Mucosa of stomach (tissue), 1 donor: ENCODE data around the gene BAHD1.

ENCODE experiments used
- H3K27me3 ChIP-seq: one replicate; pipeline ENCODE4 v1.7.0; 2013; ENCODE audit warnings: mild to moderate bottlenecking, low read length; ENCODE audit not compliant: control insufficient read depth, insufficient read depth
- H3K36me3 ChIP-seq: one replicate; pipeline ENCODE4 v1.7.0; 2013; ENCODE audit warnings: low read length; ENCODE audit not compliant: control insufficient read depth, insufficient read depth
- H3K4me1 ChIP-seq: one replicate; pipeline ENCODE4 v1.7.0; 2013; ENCODE audit warnings: mild to moderate bottlenecking, low read length; ENCODE audit not compliant: control insufficient read depth, insufficient read depth
- H3K4me3 ChIP-seq: one replicate; pipeline ENCODE4 v1.7.0; 2013; ENCODE audit warnings: low read length
- H3K9ac ChIP-seq: one replicate; pipeline ENCODE4 v1.7.0; 2013; ENCODE audit warnings: mild to moderate bottlenecking, low read length, moderate library complexity
- H3K9me3 ChIP-seq: one replicate; pipeline ENCODE4 v1.7.0; 2013; ENCODE audit warnings: mild to moderate bottlenecking, low read length, moderate library complexity; ENCODE audit not compliant: control insufficient read depth
- donor health status: Pancreatic carcinoma.

The BAHD1 gene

GRCh38 chr15:40413036-40413435 is 27.7 kb upstream of the BAHD1 start:
- H3K9ac ChIP-seq: no peak overlapping the region
- peaks cover 13% of the 10 kb centered on the region for H3K4me1 ChIP-seq
- no peak overlapping the region for H3K4me3 ChIP-seq
- H3K27me3 ChIP-seq: no peaks in the 10 kb centered on the region
- no peaks in the 10 kb centered on the region for H3K9me3 ChIP-seq
- peaks cover 28% of the 10 kb centered on the region for H3K36me3 ChIP-seq

GRCh38 chr15:40414816-40415215 is 25.9 kb upstream of the BAHD1 start:
- H3K36me3 ChIP-seq: peaks cover 28% of the 10 kb centered on the region

GRCh38 chr15:40415226-40415625 is 25.5 kb upstream of the BAHD1 start:
- Histone ChIP-seq H3K36me3 (peaks cover 28% of the 10 kb centered on the region), H3K9me3 (no peaks in the 10 kb centered on the region), H3K4me3 (no peak overlapping the region), H3K27me3 (no peaks in the 10 kb centered on the region), H3K4me1 (peaks cover 16% of the 10 kb centered on the region), H3K9ac (no peak overlapping the region)

More at GRCh38 chr15:40414816-40415215, 25.9 kb upstream of the BAHD1 start:
- no peak overlapping the region for H3K9ac ChIP-seq
- H3K9me3 ChIP-seq: no peaks in the 10 kb centered on the region
- H3K4me1 ChIP-seq: peaks cover 13% of the 10 kb centered on the region
- no peak overlapping the region for H3K4me3 ChIP-seq
- H3K27me3 ChIP-seq: no peaks in the 10 kb centered on the region

DNA sequence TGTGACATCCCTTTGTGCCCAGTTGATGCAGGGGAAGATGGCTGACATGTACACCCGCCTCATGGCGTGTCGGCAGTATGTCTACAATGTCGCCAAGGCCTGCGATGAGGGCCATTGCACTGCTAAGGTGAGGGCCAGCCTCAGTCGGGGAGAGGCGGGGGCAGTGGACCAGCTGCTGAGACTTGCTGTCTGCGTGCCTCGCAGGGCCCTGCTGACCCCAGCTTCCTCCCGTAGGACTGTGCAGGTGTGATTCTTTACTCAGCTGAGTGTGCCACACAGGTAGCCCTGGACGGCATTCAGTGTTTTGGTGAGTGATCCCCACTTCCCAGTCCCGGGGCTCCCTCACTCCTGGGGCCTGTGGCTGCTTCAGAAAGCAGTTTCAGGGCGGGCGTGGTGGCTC is 24.7 kb upstream of the BAHD1 start:
- Histone ChIP-seq H3K9me3 (no peaks in the 10 kb centered on the region), H3K36me3 (peaks cover 26% of the 10 kb centered on the region), H3K4me1 (peaks cover 25% of the 10 kb centered on the region), H3K4me3 (no peak overlapping the region), H3K27me3 (no peaks in the 10 kb centered on the region), H3K9ac (no peak overlapping the region)

- Histone ChIP-seq H3K4me1 (peaks cover 22% of the 10 kb centered on the region), H3K4me3 (no peak overlapping the region), H3K27me3 (no peaks in the 10 kb centered on the region), H3K9ac (no peak overlapping the region), H3K36me3 (peaks cover 15% of the 10 kb centered on the region), H3K9me3 (no peaks in the 10 kb centered on the region)
These were observed 22.6 kb upstream of the BAHD1 start for GRCh38 chr15:40418126-40418525.

GRCh38 chr15:40420071-40420713 is 20.6 kb upstream of the BAHD1 start:
- Histone ChIP-seq H3K4me1 (peaks cover 22% of the 10 kb centered on the region), H3K9ac (no peak overlapping the region), H3K4me3 (no peak overlapping the region), H3K9me3 (no peaks in the 10 kb centered on the region), H3K36me3 (peaks cover 11% of the 10 kb centered on the region), H3K27me3 (no peaks in the 10 kb centered on the region)

- no peaks in the 10 kb centered on the region for H3K9me3 ChIP-seq
- no peaks in the 10 kb centered on the region for H3K27me3 ChIP-seq
- peaks cover 5% of the 10 kb centered on the region for H3K36me3 ChIP-seq
- peaks cover 22% of the 10 kb centered on the region for H3K4me1 ChIP-seq
- no peak overlapping the region for H3K4me3 ChIP-seq
- no peak overlapping the region for H3K9ac ChIP-seq
These were observed 20.0 kb upstream of the BAHD1 start for GRCh38 chr15:40420793-40421192.

DNA sequence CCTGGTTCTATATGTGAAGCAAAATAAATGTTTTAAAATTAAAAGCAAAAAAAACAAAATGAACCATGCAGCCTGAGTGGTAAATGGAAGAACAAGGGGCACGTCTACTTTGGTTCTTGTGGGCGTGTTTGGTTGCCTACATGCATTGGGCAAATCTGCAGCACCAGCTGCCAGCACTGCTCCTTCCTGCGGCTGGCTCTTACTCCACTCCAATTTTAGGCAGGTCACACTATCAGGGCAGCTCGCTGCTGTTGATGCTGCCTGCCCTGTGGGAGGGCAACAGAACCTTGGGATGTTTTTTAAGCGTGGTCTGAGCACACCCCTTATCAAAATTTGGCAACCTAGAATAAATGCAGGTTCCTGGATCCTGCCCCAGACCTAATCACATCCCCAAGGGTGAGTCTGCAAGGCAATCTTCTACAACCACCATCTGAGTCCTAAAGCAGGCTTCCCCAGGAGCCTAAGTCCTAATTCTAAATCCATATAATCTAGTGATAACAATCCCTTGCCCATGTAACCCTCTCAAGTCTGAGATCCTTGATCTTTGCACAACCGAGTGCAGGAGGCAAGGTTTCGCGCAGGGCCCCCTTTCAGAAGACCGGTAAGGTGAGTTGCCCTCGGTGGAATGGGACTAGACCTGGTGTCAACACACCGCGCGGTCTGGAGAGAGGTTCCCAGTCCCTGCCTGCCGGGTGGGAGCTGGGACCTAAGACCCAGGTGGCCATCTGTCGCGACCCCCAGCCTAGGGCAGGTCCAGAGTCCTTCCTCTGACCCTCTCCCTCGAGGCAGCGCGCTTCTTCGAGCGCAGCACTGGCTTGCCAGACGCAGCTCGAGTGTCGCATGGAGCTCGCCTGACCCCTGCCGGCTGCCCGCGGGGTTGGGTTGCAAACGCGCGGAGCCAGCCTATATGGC is 19.3 kb upstream of the BAHD1 start:
- H3K4me3 ChIP-seq: no peak overlapping the region
- H3K4me1 ChIP-seq: peaks cover 22% of the 10 kb centered on the region
- H3K9me3 ChIP-seq: no peaks in the 10 kb centered on the region
- no peaks in the 10 kb centered on the region for H3K36me3 ChIP-seq
- H3K9ac ChIP-seq: no peak overlapping the region
- H3K27me3 ChIP-seq: no peaks in the 10 kb centered on the region

DNA sequence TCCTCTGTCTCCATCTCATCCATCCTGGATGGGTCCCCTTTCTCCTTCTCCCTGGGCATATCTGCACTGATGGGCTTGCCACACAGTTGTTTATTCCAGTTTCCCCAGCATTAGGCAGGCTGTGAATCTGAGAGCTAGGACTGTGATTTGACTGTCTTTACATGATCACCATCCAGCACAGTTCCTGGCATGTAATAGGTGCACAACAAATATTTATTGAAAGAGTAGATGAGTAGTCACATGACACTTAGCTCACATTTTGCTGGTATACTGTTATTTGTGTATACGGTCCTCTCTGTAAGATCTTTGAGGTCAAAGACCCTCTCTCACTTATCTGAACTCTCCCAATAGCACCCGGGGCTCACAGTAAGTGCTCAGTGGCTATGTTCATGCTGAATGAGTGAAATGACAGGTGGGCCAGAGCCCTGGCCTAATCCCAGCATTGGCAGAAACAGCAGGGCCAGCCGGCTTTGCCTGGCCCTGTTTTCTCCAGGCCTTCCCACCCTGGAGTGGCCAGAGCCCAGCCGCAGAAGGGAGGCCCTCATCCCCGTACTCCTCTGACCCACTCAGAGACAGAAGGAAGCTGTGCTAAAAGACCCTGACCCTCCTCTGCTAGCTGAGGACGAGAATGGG is 16.2 kb upstream of the BAHD1 start:
- Histone ChIP-seq H3K4me1 (peaks cover 22% of the 10 kb centered on the region), H3K36me3 (no peaks in the 10 kb centered on the region), H3K27me3 (no peaks in the 10 kb centered on the region), H3K9me3 (no peaks in the 10 kb centered on the region), H3K9ac (no peak overlapping the region), H3K4me3 (no peak overlapping the region)

GRCh38 chr15:40425681-40426080 is 15.1 kb upstream of the BAHD1 start:
- Histone ChIP-seq H3K9me3 (no peaks in the 10 kb centered on the region), H3K27me3 (no peaks in the 10 kb centered on the region), H3K4me1 (peaks cover 20% of the 10 kb centered on the region), H3K4me3 (no peak overlapping the region), H3K9ac (no peak overlapping the region), H3K36me3 (no peaks in the 10 kb centered on the region)

- H3K27me3 ChIP-seq: no peaks in the 10 kb centered on the region
- H3K4me3 ChIP-seq: no peak overlapping the region
- no peak overlapping the region for H3K9ac ChIP-seq
- no peaks in the 10 kb centered on the region for H3K36me3 ChIP-seq
- H3K4me1 ChIP-seq: peaks cover 5% of the 10 kb centered on the region
- H3K9me3 ChIP-seq: no peaks in the 10 kb centered on the region
These were observed 13.6 kb upstream of the BAHD1 start for GRCh38 chr15:40427188-40427587.

DNA sequence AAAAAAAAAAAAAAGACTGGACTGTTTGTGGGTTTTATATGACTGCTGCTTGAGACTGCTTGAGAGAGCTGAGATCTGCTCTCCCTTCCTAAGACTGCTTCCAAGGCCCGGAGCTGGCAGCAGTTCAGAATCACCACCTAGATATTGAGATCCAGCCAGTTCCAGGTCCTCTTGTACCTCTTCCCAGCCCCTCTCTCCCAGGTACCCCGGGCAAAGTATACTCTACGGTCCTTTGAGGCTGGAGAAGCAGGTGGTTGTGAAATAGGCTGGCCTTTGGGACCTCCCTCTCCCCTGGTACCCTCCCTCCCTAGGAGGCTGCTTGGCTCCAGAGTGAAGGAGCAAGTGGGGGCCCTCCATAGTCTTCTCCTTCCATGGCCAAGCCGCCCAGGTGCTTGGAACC is 12.6 kb upstream of the BAHD1 start:
- H3K36me3 ChIP-seq: no peaks in the 10 kb centered on the region
- H3K4me3 ChIP-seq: no peak overlapping the region
- H3K4me1 ChIP-seq: peaks cover 5% of the 10 kb centered on the region
- no peak overlapping the region for H3K9ac ChIP-seq
- H3K27me3 ChIP-seq: no peaks in the 10 kb centered on the region
- no peaks in the 10 kb centered on the region for H3K9me3 ChIP-seq
